NT2/D1 (cell line): ENCODE results near the gene ACACA.

Experiments
- SUZ12 ChIP-seq: IDR thresholded peaks from 2 replicates; pipeline ENCODE4 v1.6.1; 2011; ENCODE audit not compliant: insufficient read length, insufficient read depth; ENCODE audit errors: extremely low read depth
- YY1 ChIP-seq: IDR thresholded peaks from 2 replicates; pipeline ENCODE4 v1.6.1; 2011; ENCODE audit not compliant: insufficient read length, insufficient read depth
- ZNF274 ChIP-seq: IDR thresholded peaks from 2 replicates; pipeline ENCODE4 v1.6.1; 2011; ENCODE audit warnings: mild to moderate bottlenecking, low read depth, low read length

GRCh38 chr17:37368577-37368976 lies 38.1 kb downstream of the ACACA start:
- TF ChIP-seq YY1: no peak
- no peak for TF ChIP-seq ZNF274
- no peak for TF ChIP-seq SUZ12
